GM12892 (cell line): ENCODE measurements around the gene NADSYN1.

Experiments
- POLR2A ChIP-seq: IDR thresholded peaks from 2 replicates; pipeline ENCODE4 v1.6.1; 2011; ENCODE audit warnings: low read depth, low read length, control low read depth
- POLR2AphosphoS5 ChIP-seq: IDR thresholded peaks from 2 replicates; pipeline ENCODE4 v1.6.1; 2011; ENCODE audit warnings: low read depth, low read length, control low read depth

GRCh38 chr11:71474771-71475483 lies 21.9 kb downstream of the NADSYN1 start:
- TF ChIP-seq POLR2AphosphoS5, result no peak
- no peak for TF ChIP-seq POLR2A
